Measurements from ENCODE around the gene DNAJC21. TPM values are rescaled to one million over a fixed set of nuclear protein-coding genes. Genes with fewer than 3 reads are reported as not detected.
A peak's percentile ranks its signal among the peaks of the same experiment; 100 is the strongest.

DNAJC21 gene
- total and polyA plus RNA-seq, 11 donors, result 35.7 to 60.1 (median 48.9) TPM

GRCh38 chr5:34944044-34944443, 14.7 kb downstream of the DNAJC21 start:
- Histone ChIP-seq H3K9me3 (no peaks in the 10 kb centered on the region), H3K4me1 (peaks cover 0 to 14% (median 2%) of the 10 kb centered on the region in 12 donors), H3K27ac (peak overlapping the region in 10 of 12 donors; percentile 0 to 70 (median 58)), H3K4me3 (peak overlapping the region in 1 of 12 donors; percentile 18), H3K36me3 (peaks cover 0 to 99% (median 88%) of the 10 kb centered on the region in 9 donors), H3K27me3 (no peaks in the 10 kb centered on the region)
- peak in 3 of 4 donors; percentile 22 to 55 (median 42) for ATAC-seq
- no peak for TF ChIP-seq CTCF (IDR thresholded peaks at IDR 0.05)
- no peak for TF ChIP-seq POLR2A (IDR thresholded peaks at IDR 0.05)
- intact Hi-C loops (cut with DNase I), result no loop called here
- no peak for DNase-seq
- 58 to 71% (median 62%) methylated on average over 2 of the region's 2 CpGs for WGBS, 4 donors

GRCh38 chr5:34944460-34945047, 15.2 kb downstream of the DNAJC21 start:
- H3K4me3 ChIP-seq, result peak overlapping the region in 4 of 12 donors; percentile 0 to 18 (median 7)
- H3K27me3 ChIP-seq, result no peaks in the 10 kb centered on the region
- DNase-seq (peak in 3 of 5 donors; percentile 20 to 33 (median 31)), ATAC-seq (peak; percentile 54 to 75 (median 69))
- peaks cover 0 to 99% (median 90%) of the 10 kb centered on the region in 9 donors for H3K36me3 ChIP-seq
- TF ChIP-seq POLR2A (IDR thresholded peaks at IDR 0.05), result no peak
- TF ChIP-seq CTCF (IDR thresholded peaks at IDR 0.05), result no peak
- WGBS, 4 donors, result 44 to 58% (median 51%) methylated on average over 11 of the region's 11 CpGs
- H3K9me3 ChIP-seq, result no peaks in the 10 kb centered on the region
- intact Hi-C loops (cut with DNase I), result no loop called here
- peak overlapping the region in 10 of 12 donors; percentile 0 to 70 (median 58) for H3K27ac ChIP-seq
- peaks cover 0 to 14% (median 2%) of the 10 kb centered on the region in 12 donors for H3K4me1 ChIP-seq

GRCh38 chr5:34957321-34957720, 28.0 kb downstream of the DNAJC21 start:
- Histone ChIP-seq H3K4me3 (no peak overlapping the region), H3K9me3 (no peaks in the 10 kb centered on the region), H3K4me1 (no peaks in the 10 kb centered on the region), H3K27ac (no peak overlapping the region), H3K36me3 (peaks cover 0 to 50% (median 39%) of the 10 kb centered on the region in 9 donors), H3K27me3 (no peaks in the 10 kb centered on the region)
- no peak for DNase-seq
- WGBS, 4 donors, result 91 to 100% (median 95%) methylated on average over 1 of the region's 1 CpG
- intact Hi-C loops (cut with DNase I), result loop anchor here in 1 of 10 donors (10.0 kb wide), 1 partner anchor 967 kb away; no protein-coding TSS in a partner anchor
- no peak for ATAC-seq
- no peak for TF ChIP-seq CTCF (IDR thresholded peaks at IDR 0.05)

- intact Hi-C loops (cut with DNase I), result loop anchor here in 1 of 10 donors (10.0 kb wide), 1 partner anchor 967 kb away; no protein-coding TSS in a partner anchor
- Histone ChIP-seq H3K36me3 (peaks cover 0 to 42% (median 32%) of the 10 kb centered on the region in 9 donors), H3K27me3 (no peaks in the 10 kb centered on the region), H3K9me3 (no peaks in the 10 kb centered on the region), H3K4me1 (no peaks in the 10 kb centered on the region), H3K4me3 (no peak overlapping the region), H3K27ac (no peak overlapping the region)
- TF ChIP-seq POLR2A (IDR thresholded peaks at IDR 0.05) (no peak), CTCF (IDR thresholded peaks at IDR 0.05) (peak; percentile 19 to 60 (median 43))
- peak in 3 of 4 donors; percentile 62 to 73 (median 65) for ATAC-seq
- WGBS, 4 donors, result 55 to 56% (median 55%) methylated on average over 5 of the region's 5 CpGs
- no peak for DNase-seq
Observed at GRCh38 chr5:34957857-34958690, 28.7 kb downstream of the DNAJC21 start.

Measured in heart left ventricle (tissue), 16 donors.